ENCODE data around the gene SLC35B3. TPM values are rescaled to one million over a fixed set of nuclear protein-coding genes. Genes with fewer than 3 reads are reported as not detected.
"Not testable (repeated sequence)": the region's sequence is repeated elsewhere in the genome, so short reads cannot be mapped to it uniquely, and the experiment has no call there.

SLC35B3 gene
- total RNA-seq, 1 donor from 2014 or later, result 11.3 TPM

DNA sequence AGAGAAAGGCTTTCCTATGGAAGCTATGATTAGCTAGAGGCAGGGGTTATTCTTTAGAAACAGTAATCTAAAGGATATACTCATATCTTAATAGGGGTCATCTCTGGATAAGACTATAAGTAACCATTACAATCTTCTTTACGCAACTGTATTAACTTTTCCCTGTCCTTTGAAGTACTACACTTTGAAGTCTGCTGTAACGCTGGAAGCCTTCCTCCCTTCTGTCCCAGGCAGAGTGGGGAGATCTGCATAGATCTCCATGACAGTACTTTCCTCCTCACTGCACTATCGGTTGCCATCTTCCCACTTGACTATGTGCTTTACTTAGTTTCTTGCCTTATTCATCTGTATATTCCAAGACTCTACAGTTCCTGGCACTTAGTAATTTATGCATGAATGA lies 20.1 kb downstream of the SLC35B3 start:
- no peak overlapping the region for H3K27ac ChIP-seq
- no peak for DNase-seq (ENCODE audit: low spot score in 2 of 2)
- no peaks in the 10 kb centered on the region for H3K4me1 ChIP-seq
- H3K4me3 ChIP-seq, result no peak overlapping the region
- no peaks in the 10 kb centered on the region for H3K27me3 ChIP-seq
- H3K9me3 ChIP-seq, result no peaks in the 10 kb centered on the region
- H3K36me3 ChIP-seq, result peaks cover 41 to 69% of the 10 kb centered on the region in 2 donors
- TF ChIP-seq, protein P1, sequence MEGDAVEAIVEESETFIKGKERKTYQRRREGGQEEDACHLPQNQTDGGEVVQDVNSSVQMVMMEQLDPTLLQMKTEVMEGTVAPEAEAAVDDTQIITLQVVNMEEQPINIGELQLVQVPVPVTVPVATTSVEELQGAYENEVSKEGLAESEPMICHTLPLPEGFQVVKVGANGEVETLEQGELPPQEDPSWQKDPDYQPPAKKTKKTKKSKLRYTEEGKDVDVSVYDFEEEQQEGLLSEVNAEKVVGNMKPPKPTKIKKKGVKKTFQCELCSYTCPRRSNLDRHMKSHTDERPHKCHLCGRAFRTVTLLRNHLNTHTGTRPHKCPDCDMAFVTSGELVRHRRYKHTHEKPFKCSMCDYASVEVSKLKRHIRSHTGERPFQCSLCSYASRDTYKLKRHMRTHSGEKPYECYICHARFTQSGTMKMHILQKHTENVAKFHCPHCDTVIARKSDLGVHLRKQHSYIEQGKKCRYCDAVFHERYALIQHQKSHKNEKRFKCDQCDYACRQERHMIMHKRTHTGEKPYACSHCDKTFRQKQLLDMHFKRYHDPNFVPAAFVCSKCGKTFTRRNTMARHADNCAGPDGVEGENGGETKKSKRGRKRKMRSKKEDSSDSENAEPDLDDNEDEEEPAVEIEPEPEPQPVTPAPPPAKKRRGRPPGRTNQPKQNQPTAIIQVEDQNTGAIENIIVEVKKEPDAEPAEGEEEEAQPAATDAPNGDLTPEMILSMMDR (IDR thresholded peaks at IDR 0.05), result no peak
- intact Hi-C loops (cut with DNase I), result no loop called here

DNA sequence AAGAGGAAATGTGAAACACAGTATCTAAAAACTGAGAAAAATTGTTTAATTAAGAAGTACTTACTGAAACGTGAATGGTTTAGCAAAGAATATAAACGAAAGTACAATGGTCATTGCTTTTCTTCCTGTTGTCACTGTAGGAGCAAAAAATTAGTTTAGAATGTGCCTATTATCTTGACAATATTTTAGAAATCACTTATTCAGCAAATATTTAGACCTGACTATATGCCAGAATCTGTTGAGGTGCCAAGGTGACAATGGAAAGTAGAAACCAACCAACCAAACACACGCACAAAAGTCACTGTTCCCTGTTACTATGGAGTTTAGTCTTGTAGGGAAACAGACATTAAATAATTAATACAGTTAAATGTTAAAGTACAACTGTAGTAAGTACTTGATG lies 20.5 kb downstream of the SLC35B3 start:
- no peaks in the 10 kb centered on the region for H3K27me3 ChIP-seq
- H3K27ac ChIP-seq, result no peak overlapping the region
- no peak overlapping the region for H3K4me3 ChIP-seq
- H3K9me3 ChIP-seq, result no peaks in the 10 kb centered on the region
- intact Hi-C loops (cut with DNase I), result no loop called here
- TF ChIP-seq, protein P1 (IDR thresholded peaks at IDR 0.05), result no peak
- no peaks in the 10 kb centered on the region for H3K4me1 ChIP-seq
- DNase-seq (ENCODE audit: low spot score in 2 of 2), result no peak
- H3K36me3 ChIP-seq, result peaks cover 45 to 73% of the 10 kb centered on the region in 2 donors

DNA sequence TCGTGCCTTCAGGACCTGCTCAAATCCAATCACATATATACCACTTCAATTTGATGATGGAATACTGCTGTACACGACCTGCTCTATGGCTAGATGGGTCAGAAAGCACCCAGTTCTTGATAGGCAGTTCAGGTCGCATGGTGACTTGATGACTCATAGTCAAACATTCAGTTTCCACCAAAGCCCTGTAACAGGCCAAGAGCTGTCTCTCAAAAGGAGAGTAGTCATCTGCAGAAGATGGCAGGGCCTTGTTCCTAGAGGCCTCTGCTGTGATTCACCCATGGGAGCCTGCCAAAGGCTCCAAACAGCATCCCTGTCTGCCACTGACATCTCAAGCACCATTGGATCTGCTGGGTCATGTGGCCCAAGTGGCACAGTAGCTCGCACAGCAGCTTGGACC lies 29.4 kb downstream of the SLC35B3 start:
- H3K27ac ChIP-seq; H3K9me3 ChIP-seq; DNase-seq (ENCODE audit: low spot score in 2 of 2); H3K4me3 ChIP-seq; H3K4me1 ChIP-seq; intact Hi-C loops (cut with DNase I); H3K27me3 ChIP-seq: not testable (repeated sequence)
- H3K36me3 ChIP-seq, result peaks cover 10 to 17% of the 10 kb centered on the region in 2 donors

DNA sequence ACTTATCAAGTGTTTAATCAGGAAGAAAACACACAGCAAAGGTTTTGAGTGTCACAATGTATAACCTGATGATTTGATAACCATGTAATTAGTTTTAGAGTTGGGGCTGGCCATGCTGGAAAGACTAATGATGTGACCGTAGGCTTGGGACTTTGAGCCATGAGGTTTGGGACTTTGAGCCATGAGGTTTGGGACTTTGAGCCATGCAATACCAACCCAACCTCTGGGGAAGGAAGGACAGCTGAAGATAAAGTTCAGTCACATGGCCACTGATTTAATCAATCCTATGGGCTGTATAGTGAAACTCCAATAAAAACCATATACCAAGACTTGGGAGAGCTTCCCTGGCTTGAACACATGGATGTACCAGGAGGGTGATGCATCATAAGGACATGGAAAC lies 32.8 kb downstream of the SLC35B3 start:
- no peak for DNase-seq (ENCODE audit: low spot score in 2 of 2)
- intact Hi-C loops (cut with DNase I), result no loop called here
- TF ChIP-seq, protein P1 (IDR thresholded peaks at IDR 0.05), result no peak
- H3K9me3 ChIP-seq, result no peaks in the 10 kb centered on the region
- no peaks in the 10 kb centered on the region for H3K27me3 ChIP-seq
- no peaks in the 10 kb centered on the region for H3K4me1 ChIP-seq
- no peaks in the 10 kb centered on the region for H3K36me3 ChIP-seq
- no peak overlapping the region for H3K27ac ChIP-seq
- H3K4me3 ChIP-seq, result no peak overlapping the region

DNA sequence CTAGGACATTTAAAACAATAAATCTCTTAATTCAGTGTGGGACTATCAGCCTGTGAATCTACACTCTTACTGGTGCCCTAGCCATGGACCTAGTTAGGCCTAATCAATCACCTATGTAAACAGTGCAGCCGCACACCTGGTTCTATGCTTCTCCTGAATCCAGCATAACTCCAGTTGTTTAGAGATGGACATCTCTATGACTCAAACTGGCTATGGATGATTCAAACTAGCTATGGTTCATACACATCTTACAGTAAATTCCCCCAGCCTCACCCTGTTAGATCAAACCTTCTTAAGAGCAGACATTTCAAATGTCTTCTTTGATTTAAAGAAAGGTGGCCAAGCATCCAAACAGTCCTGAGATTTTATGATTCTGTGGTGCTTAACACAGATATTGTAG lies 34.7 kb downstream of the SLC35B3 start:
- no peaks in the 10 kb centered on the region for H3K27me3 ChIP-seq
- H3K27ac ChIP-seq, result no peak overlapping the region
- intact Hi-C loops (cut with DNase I), result no loop called here
- H3K4me3 ChIP-seq, result no peak overlapping the region
- TF ChIP-seq, protein P1 (IDR thresholded peaks at IDR 0.05), result no peak
- no peaks in the 10 kb centered on the region for H3K4me1 ChIP-seq
- DNase-seq (ENCODE audit: low spot score in 2 of 2), result no peak
- no peaks in the 10 kb centered on the region for H3K36me3 ChIP-seq
- H3K9me3 ChIP-seq, result no peaks in the 10 kb centered on the region

DNA sequence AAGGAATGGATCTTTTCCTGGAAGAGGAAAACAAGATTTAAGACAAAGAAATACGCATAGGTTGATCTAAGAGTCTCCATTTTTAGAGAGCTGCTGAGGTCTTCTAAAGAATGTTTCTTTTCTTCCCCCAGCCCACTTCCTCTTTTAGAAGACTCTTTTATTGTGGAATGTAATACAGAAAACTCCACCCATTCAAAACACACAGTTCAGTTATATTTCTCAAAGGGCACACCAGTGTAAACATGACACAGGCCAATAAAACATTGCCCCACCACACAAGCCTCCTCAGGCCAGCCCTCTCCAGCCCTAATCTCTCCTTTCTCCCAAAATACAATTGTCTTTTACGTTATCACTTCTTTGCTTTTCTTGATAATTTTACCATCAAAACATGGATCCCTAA lies 42.8 kb downstream of the SLC35B3 start:
- no peaks in the 10 kb centered on the region for H3K4me1 ChIP-seq
- no peak for DNase-seq (ENCODE audit: low spot score in 2 of 2)
- no peaks in the 10 kb centered on the region for H3K36me3 ChIP-seq
- no peak overlapping the region for H3K27ac ChIP-seq
- H3K9me3 ChIP-seq, result no peaks in the 10 kb centered on the region
- intact Hi-C loops (cut with DNase I), result no loop called here
- no peaks in the 10 kb centered on the region for H3K27me3 ChIP-seq
- TF ChIP-seq, protein P1 (IDR thresholded peaks at IDR 0.05), result no peak
- H3K4me3 ChIP-seq, result no peak overlapping the region
